ENCODE results near the gene CHRNE. TPM values are rescaled to one million over a fixed set of nuclear protein-coding genes. Genes with fewer than 3 reads are reported as not detected.

CHRNE gene
- total and polyA plus RNA-seq, 2 of the 8 experiments (the other 6 are each of a cell fraction or from before 2014, with no cell fraction given): 0.15 to 0.33 TPM

GRCh38 chr17:4861052-4861451 lies 41.8 kb downstream of the CHRNE start:
- no peak overlapping the region for H2AFZ ChIP-seq (ENCODE audit: low read length)
- no peaks in the 10 kb centered on the region for H3K36me3 ChIP-seq (ENCODE audit: control insufficient read depth in 2 of 4, insufficient read depth in 4 of 4, low read length in 3 of 4)
- no peaks in the 10 kb centered on the region for H3K9me3 ChIP-seq (ENCODE audit: insufficient read depth in 2 of 2, low read depth in 1 of 2, low read length in 1 of 2)
- FAIRE-seq: no peak
- H3K4me1 ChIP-seq (replicated peaks in 1 of 4; ENCODE audit: control insufficient read depth in 3 of 4, insufficient read depth in 4 of 4, low read length in 3 of 4): peaks cover 19 to 36% (median 28%) of the 10 kb centered on the region in 4 experiments
- H2BK5ac ChIP-seq (ENCODE audit: low read depth, low read length): 0 out of 2 replicates have a peak overlapping the region, but pooled peaks have one; percentile 4
- POLR2A ChIA-PET (ENCODE audit: partially characterized antibody): interaction anchor here (0.8 to 2.7 kb wide), 8 partner anchors 18 to 157 kb away, joined by 3 to 10 read pairs (median 4); partner anchors contain the start of gene PELP1
- H3K4me2 ChIP-seq (ENCODE audit: insufficient read depth in 1 of 2, low read depth in 2 of 2, low read length in 2 of 2): no peak overlapping the region; a peak in 1 of 4 replicates
- peak overlapping the region; percentile 1 for H4K91ac ChIP-seq (replicated peaks; ENCODE audit: insufficient read length, low read length)
- 93% methylated on average over 16 of the region's 16 CpGs; no CpG with 5 or more reads in 1 of the 2 experiments for WGBS, 2 experiments (ENCODE audit: extremely low coverage in 1 of 2, insufficient coverage in 1 of 2, insufficient read length in 1 of 2, insufficient replicate concordance in 2 of 2, low coverage in 1 of 2, low lambda C conversion rate in 2 of 2, missing lambda C conversion rate in 1 of 2)
- no peak overlapping the region; a peak in 1 of 8 replicates for H3K4me3 ChIP-seq (ENCODE audit: extremely low read depth in 1 of 4, insufficient read depth in 2 of 4, low read depth in 3 of 4, low read length in 4 of 4)
- no peak overlapping the region for H3K23ac ChIP-seq (ENCODE audit: insufficient read length)
- H3K18ac ChIP-seq (ENCODE audit: extremely low read depth, low read length): no peak overlapping the region
- DNase-seq (ENCODE audit: low read depth in 1 of 2, low spot score in 2 of 2): no peak
- H4K8ac ChIP-seq (ENCODE audit: extremely low read depth, insufficient read depth, low read length): no peak overlapping the region
- H3K79me2 ChIP-seq (ENCODE audit: control insufficient read depth in 1 of 2, insufficient read depth in 2 of 2, low read length in 2 of 2): peaks cover 0 to 26% of the 10 kb centered on the region in 2 experiments; a peak in 2 of 4 replicates
- H2BK20ac ChIP-seq (ENCODE audit: low read length): no peak overlapping the region
- H3K56ac ChIP-seq (replicated peaks; ENCODE audit: insufficient read length, low read depth, low read length): no peak overlapping the region
- peaks cover 0 to 1% of the 10 kb centered on the region in 2 experiments for H4K20me1 ChIP-seq (replicated peaks in 1 of 2; ENCODE audit: control insufficient read depth in 1 of 2, insufficient read depth in 2 of 2, low read length in 2 of 2)
- no peak overlapping the region for H3K27ac ChIP-seq (ENCODE audit: low read depth, low read length)
- CTCF ChIA-PET (ENCODE audit: partially characterized antibody): interaction anchor here (0.6 to 5.5 kb wide), 9 partner anchors 9 to 46 kb away, joined by 3 to 34 read pairs (median 5); no protein-coding TSS in a partner anchor
- no peak overlapping the region; a peak in 1 of 7 replicates for H3K9ac ChIP-seq (replicated peaks in 1 of 4; ENCODE audit: extremely low read depth in 1 of 4, low read depth in 3 of 4, low read length in 3 of 4)
- H3K23me2 ChIP-seq (ENCODE audit: low read depth, low read length): no peaks in the 10 kb centered on the region
- no peaks in the 10 kb centered on the region for H3K27me3 ChIP-seq (replicated peaks in 1 of 4; ENCODE audit: control insufficient read depth in 3 of 4, extremely low read depth in 1 of 4, insufficient read depth in 3 of 4, low read length in 3 of 4)
- no peak overlapping the region for H3K4ac ChIP-seq (replicated peaks; ENCODE audit: insufficient read length, low read depth, low read length)
- H3K79me1 ChIP-seq (ENCODE audit: low read depth, low read length): peaks cover 7% of the 10 kb centered on the region
- no peak overlapping the region for H4K5ac ChIP-seq (ENCODE audit: insufficient read length, low read depth, low read length)
- H2AK5ac ChIP-seq (ENCODE audit: low read depth, low read length): peak overlapping the region; percentile 69; the same call in 1 of the 2 replicates
- H2BK120ac ChIP-seq (replicated peaks; ENCODE audit: low read depth, low read length): no peak overlapping the region
- no peak overlapping the region for H3K14ac ChIP-seq (ENCODE audit: insufficient read length)
- H2BK15ac ChIP-seq (ENCODE audit: low read length): peak overlapping the region; percentile 0; the same call in 1 of the 2 replicates
- 0 out of 2 replicates have a peak overlapping the region, but pooled peaks have one; percentile 27 for H2BK12ac ChIP-seq (ENCODE audit: low read depth, low read length)
- TF ChIP-seq EZH2 (IDR thresholded peaks at IDR 0.05; ENCODE audit: low read depth, low read length, severe bottlenecking): no peak
- TF ChIP-seq TAF1 (IDR thresholded peaks at IDR 0.05; ENCODE audit: low read depth, low read length): no peak
- no peak for TF ChIP-seq POLR2AphosphoS5 (IDR thresholded peaks at IDR 0.05; ENCODE audit: low read depth, low read length)
- no peak for TF ChIP-seq GTF2F1 (IDR thresholded peaks at IDR 0.05; ENCODE audit: borderline replicate concordance, low read depth, low read length)
- no peak for TF ChIP-seq GABPA (IDR thresholded peaks at IDR 0.05; ENCODE audit: borderline replicate concordance, insufficient read depth, low read length)
- no peak for TF ChIP-seq SUZ12 (IDR thresholded peaks at IDR 0.05; ENCODE audit: low read length)
- TF ChIP-seq TEAD4 (IDR thresholded peaks at IDR 0.05; ENCODE audit: low read depth, low read length): no peak
- no peak for TF ChIP-seq CEBPB (IDR thresholded peaks at IDR 0.05; ENCODE audit: low read depth, low read length)
- no peak for TF ChIP-seq EGR1 (IDR thresholded peaks at IDR 0.05; ENCODE audit: borderline replicate concordance, low read depth, low read length)
- no peak for TF ChIP-seq KDM5A (IDR thresholded peaks at IDR 0.05; ENCODE audit: low read length)
- TF ChIP-seq FOSL1 (IDR thresholded peaks at IDR 0.05; ENCODE audit: insufficient read depth, low read depth, low read length): no peak
- TF ChIP-seq SP1 (IDR thresholded peaks at IDR 0.05; ENCODE audit: low read depth, low read length): no peak
- TF ChIP-seq ZNF274 (IDR thresholded peaks at IDR 0.05; ENCODE audit: borderline replicate concordance, extremely low read depth, low read length): no peak
- TF ChIP-seq CHD1 (IDR thresholded peaks at IDR 0.05; ENCODE audit: low read depth, low read length): no peak

Measured in H1 (cell line).